ENCODE data around the gene GRAMD4.
"Not testable (repeated sequence)": the region's sequence is repeated elsewhere in the genome, so short reads cannot be mapped to it uniquely, and the experiment has no call there.

GRAMD4 gene

GRCh38 chr22:46640293-46641055, 20.3 kb downstream of the GRAMD4 start:
- DNase-seq, result no peak

- no peak for DNase-seq
Observed at GRCh38 chr22:46641811-46642266, 21.7 kb downstream of the GRAMD4 start.

- DNase-seq, result not testable (repeated sequence)
Observed at GRCh38 chr22:46642840-46643480, 22.8 kb downstream of the GRAMD4 start.

GRCh38 chr22:46646531-46647215, 26.5 kb downstream of the GRAMD4 start:
- no peak for DNase-seq

GRCh38 chr22:46648225-46648820, 28.1 kb downstream of the GRAMD4 start:
- DNase-seq, result not testable (repeated sequence)

- no peak for DNase-seq
Observed at GRCh38 chr22:46649141-46650077, 29.2 kb downstream of the GRAMD4 start.

GRCh38 chr22:46650078-46650810, 30.1 kb downstream of the GRAMD4 start:
- no peak for DNase-seq

- DNase-seq, result no peak
Observed at GRCh38 chr22:46651316-46651715, 31.1 kb downstream of the GRAMD4 start.

GRCh38 chr22:46652081-46652846, 32.1 kb downstream of the GRAMD4 start:
- DNase-seq, result no peak

- no peak for DNase-seq
Observed at GRCh38 chr22:46652847-46653331, 32.7 kb downstream of the GRAMD4 start.

- no peak for DNase-seq
Observed at GRCh38 chr22:46653596-46653995, 33.4 kb downstream of the GRAMD4 start.

- no peak for DNase-seq
Observed at GRCh38 chr22:46654426-46654825, 34.2 kb downstream of the GRAMD4 start.

- no peak for DNase-seq
Observed at GRCh38 chr22:46654927-46655595, 34.9 kb downstream of the GRAMD4 start.

GRCh38 chr22:46655861-46656608, 35.8 kb downstream of the GRAMD4 start:
- no peak for DNase-seq

GRCh38 chr22:46656856-46657654, 36.9 kb downstream of the GRAMD4 start:
- no peak for DNase-seq

- DNase-seq, result no peak
Observed at GRCh38 chr22:46657655-46657953, 37.4 kb downstream of the GRAMD4 start.

- DNase-seq, result no peak
Observed at GRCh38 chr22:46657996-46658947, 38.1 kb downstream of the GRAMD4 start.

All from activated gamma-delta T cell treated with Interleukin-2 at 50 U/mL for 16 hours (primary cell).